Measurements from ENCODE around the gene SPOCK3. TPM values are rescaled to one million over a fixed set of nuclear protein-coding genes. Genes with fewer than 3 reads are reported as not detected.

The SPOCK3 gene
- total RNA-seq, 2 donors from 2014 or later, result not detected

DNA sequence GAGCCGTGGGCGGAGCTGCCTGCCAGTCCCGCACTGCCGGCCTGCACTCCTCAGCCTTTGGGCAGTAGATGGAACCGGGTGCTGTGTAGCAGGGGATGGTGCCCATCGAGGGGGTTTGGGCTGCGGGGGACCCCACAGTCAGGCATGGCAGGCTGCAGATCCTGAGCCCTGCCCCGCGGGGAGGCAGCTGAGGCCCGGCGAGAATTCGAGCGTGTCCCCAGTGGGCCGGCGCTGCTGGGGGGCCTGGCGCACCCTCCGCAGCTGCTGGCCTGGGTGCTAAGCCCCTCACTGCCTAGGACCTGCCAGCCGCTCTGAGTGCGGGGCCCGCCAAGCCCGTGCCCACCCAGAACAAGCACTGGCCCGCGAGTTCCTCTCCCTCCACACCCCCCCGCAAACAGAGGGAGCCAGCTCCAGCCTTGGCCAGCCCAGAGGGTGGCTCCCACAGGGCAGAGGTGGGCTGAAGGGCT, 391.5 kb downstream of the SPOCK3 start:
- no peak overlapping the region for H3K27ac Mint-ChIP-seq
- no peaks in the 10 kb centered on the region for H3K9me3 ChIP-seq (ENCODE audit: control insufficient read depth, low read length, poor library complexity, severe bottlenecking)
- H3K4me1 Mint-ChIP-seq, result no peaks in the 10 kb centered on the region
- ATAC-seq, result no peak
- no peak for DNase-seq
- no peaks in the 10 kb centered on the region for H3K36me3 Mint-ChIP-seq (ENCODE audit: low read depth)
- no peak overlapping the region for H3K4me3 Mint-ChIP-seq
- H3K27me3 Mint-ChIP-seq, result no peaks in the 10 kb centered on the region

DNA sequence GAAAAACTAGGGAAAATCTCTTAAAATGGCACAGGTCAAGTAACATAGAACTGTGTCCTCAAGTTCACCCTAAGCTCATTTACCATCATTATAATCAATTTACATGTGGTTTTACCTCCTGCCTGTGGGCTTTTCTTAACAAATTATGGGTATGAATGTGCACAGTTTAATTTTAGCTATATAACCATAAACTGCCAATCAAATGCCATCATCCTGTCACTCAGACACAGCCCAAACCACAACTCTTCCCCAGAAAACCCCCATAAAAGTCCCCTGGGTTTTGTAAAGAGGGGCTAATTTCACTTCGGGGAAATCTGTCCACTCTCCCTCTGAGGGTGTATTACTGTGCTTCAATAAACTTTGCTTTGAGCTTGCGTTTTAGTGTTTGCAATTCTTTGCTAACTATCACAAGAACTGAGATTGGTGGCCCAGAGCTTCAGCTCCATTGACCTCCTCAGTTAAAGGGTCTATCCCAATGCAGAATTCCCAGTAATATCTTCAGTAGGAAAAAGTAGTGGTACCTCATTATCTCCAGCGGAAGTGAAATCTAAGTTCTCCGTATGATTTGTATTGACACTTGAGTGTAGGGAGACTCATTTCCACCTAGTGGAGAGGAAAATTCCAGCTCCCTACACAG, 394.6 kb downstream of the SPOCK3 start:
- DNase-seq, result no peak
- no peaks in the 10 kb centered on the region for H3K9me3 ChIP-seq (ENCODE audit: control insufficient read depth, low read length, poor library complexity, severe bottlenecking)
- H3K4me1 Mint-ChIP-seq, result no peaks in the 10 kb centered on the region
- no peaks in the 10 kb centered on the region for H3K27me3 Mint-ChIP-seq
- H3K27ac Mint-ChIP-seq, result no peak overlapping the region
- ATAC-seq, result no peak
- H3K4me3 Mint-ChIP-seq, result no peak overlapping the region
- no peaks in the 10 kb centered on the region for H3K36me3 Mint-ChIP-seq (ENCODE audit: low read depth)

DNA sequence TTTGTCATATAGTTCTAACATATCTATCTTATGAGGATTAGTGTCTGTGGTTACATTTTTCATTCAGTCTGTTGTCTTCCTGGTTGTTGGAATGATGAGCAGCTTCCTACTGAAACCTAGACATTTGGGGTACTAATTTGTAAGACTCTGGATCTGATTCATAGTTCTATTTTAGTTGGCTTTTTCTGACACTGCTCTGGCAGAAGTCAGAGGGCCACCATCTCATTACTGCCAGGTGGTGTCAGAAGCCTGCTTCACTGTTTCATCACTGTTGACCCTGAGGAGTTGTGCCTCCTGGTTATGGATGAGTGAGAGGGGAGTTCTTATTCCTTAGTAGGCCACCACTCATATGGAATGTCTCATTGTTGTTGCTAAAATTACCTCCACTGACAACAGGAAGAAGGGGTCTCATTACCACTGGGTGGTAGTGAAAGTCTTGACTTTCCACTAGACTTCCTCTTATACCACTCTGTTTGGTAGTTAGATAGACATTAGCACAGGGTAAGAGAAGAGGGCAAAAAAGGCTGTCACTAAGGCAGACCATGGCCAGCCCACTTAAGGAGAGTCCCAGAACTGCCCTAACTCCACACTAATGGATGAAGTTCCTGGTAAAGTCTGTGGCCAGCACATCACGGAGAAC, 395.2 kb downstream of the SPOCK3 start:
- Mint-ChIP-seq H3K36me3 (ENCODE audit: low read depth) (no peaks in the 10 kb centered on the region), H3K4me3 (no peak overlapping the region), H3K4me1 (no peaks in the 10 kb centered on the region), H3K27ac (no peak overlapping the region), H3K27me3 (no peaks in the 10 kb centered on the region)
- no peaks in the 10 kb centered on the region for H3K9me3 ChIP-seq (ENCODE audit: control insufficient read depth, low read length, poor library complexity, severe bottlenecking)
- no peak for ATAC-seq
- no peak for DNase-seq

DNA sequence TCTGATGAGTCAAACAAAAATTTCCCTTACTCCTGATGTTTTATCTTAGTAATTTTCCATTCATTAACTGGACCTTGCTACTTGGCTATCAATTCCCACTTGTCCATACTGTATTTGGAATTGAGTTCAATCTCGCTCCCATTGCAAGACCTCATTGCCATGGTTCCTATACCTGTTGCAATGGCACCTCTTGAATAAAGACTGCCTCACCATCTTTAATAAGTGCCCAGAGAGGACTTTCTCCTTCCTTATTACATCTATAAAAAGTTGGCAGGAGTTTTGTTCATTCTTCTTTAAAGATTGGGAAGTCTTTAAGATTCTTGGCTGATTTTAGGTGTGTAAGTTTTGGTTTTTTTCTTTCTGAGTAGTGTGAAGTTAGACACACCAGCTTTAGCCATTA, 397.4 kb downstream of the SPOCK3 start:
- ATAC-seq (no peak), DNase-seq (no peak)
- Mint-ChIP-seq H3K36me3 (ENCODE audit: low read depth) (no peaks in the 10 kb centered on the region), H3K27ac (no peak overlapping the region), H3K4me1 (no peaks in the 10 kb centered on the region), H3K27me3 (no peaks in the 10 kb centered on the region), H3K4me3 (no peak overlapping the region)
- no peaks in the 10 kb centered on the region for H3K9me3 ChIP-seq (ENCODE audit: control insufficient read depth, low read length, poor library complexity, severe bottlenecking)

DNA sequence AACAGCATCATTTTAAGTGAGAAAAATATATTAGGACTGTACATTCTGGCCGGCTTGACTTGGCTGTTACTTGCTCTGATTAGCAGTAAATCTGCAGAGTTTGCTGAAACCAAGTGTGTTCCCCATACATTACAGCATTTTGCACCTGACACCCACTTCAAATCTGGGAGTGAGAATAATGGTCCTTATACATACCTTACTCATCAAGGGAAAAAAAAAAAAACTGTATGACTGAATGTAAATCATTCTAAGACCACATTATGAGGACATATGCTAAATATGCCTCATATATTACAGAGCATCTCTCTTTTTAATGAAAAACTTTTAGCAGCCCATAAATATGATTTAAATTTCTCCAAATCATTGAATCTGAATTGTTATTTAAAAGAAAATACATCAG, 406.7 kb downstream of the SPOCK3 start:
- no peak overlapping the region for H3K27ac Mint-ChIP-seq
- DNase-seq (no peak), ATAC-seq (no peak)
- H3K36me3 Mint-ChIP-seq (ENCODE audit: low read depth), result no peaks in the 10 kb centered on the region
- no peaks in the 10 kb centered on the region for H3K4me1 Mint-ChIP-seq
- no peak overlapping the region for H3K4me3 Mint-ChIP-seq
- H3K9me3 ChIP-seq (ENCODE audit: control insufficient read depth, low read length, poor library complexity, severe bottlenecking), result no peaks in the 10 kb centered on the region
- H3K27me3 Mint-ChIP-seq, result no peaks in the 10 kb centered on the region

DNA sequence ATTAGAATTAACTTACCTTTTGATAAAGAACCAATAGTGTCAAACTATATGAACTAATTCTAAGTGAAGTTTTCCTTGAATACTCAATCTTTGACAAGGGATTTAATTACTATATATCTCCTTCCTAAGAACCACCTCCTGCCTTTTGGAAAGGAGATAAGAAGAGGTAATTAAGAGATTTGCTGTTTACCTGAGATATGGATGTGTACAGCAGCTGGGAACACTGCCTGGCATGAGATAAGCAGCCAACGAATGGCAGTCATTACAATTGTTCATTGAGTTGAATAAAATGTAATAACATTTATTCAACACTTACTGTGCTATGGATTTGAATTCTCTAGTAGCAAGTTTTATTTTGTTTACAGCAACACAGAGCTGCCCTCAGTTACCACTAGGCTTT, 407.1 kb downstream of the SPOCK3 start:
- Mint-ChIP-seq H3K36me3 (ENCODE audit: low read depth) (no peaks in the 10 kb centered on the region), H3K27me3 (no peaks in the 10 kb centered on the region), H3K27ac (no peak overlapping the region), H3K4me3 (no peak overlapping the region), H3K4me1 (no peaks in the 10 kb centered on the region)
- ATAC-seq (no peak), DNase-seq (no peak)
- H3K9me3 ChIP-seq (ENCODE audit: control insufficient read depth, low read length, poor library complexity, severe bottlenecking), result no peaks in the 10 kb centered on the region

DNA sequence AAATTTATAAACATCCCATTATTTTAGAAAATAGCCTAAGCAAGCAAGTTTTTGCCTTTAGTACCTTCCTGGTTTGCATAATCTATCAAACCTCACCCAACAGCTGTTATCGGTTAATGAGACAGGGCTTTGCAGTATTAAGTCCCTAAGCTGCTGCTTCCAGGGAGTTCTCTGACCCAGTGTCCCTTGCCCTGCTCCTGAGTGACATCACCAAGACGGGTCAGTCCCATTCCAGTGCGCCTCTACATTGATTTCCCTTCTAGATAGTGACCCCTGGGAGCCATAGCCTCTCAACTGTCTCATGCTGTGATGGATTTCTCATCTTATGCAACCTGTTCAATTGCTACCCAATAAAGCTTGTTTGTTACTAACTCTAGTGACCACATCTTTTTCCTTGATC, 410.4 kb downstream of the SPOCK3 start:
- Mint-ChIP-seq H3K36me3 (ENCODE audit: low read depth) (no peaks in the 10 kb centered on the region), H3K27ac (no peak overlapping the region), H3K4me1 (no peaks in the 10 kb centered on the region), H3K27me3 (no peaks in the 10 kb centered on the region), H3K4me3 (no peak overlapping the region)
- ATAC-seq, result no peak
- H3K9me3 ChIP-seq (ENCODE audit: control insufficient read depth, low read length, poor library complexity, severe bottlenecking), result no peaks in the 10 kb centered on the region
- DNase-seq, result no peak

DNA sequence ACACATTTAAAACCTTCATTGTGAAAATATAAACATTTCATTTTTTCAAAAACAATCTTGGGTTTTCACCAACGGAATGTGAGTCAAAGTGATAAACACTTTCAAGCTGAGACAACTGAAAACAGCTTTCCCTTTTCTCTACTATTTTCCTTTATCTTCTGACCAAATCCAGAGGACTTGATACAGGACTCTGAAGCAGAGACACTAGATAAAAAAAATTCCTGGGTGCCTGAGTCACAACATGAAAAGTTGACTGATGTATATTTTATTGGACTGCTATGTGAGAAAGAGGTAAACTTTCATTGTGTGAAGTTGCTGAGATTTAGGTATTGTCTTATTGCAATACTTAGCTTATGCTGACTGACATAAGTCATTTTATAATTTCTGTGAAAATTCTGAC, 411.2 kb downstream of the SPOCK3 start:
- H3K27ac Mint-ChIP-seq, result no peak overlapping the region
- no peak for ATAC-seq
- H3K4me3 Mint-ChIP-seq, result no peak overlapping the region
- H3K9me3 ChIP-seq (ENCODE audit: control insufficient read depth, low read length, poor library complexity, severe bottlenecking), result no peaks in the 10 kb centered on the region
- H3K27me3 Mint-ChIP-seq, result no peaks in the 10 kb centered on the region
- no peaks in the 10 kb centered on the region for H3K36me3 Mint-ChIP-seq (ENCODE audit: low read depth)
- no peaks in the 10 kb centered on the region for H3K4me1 Mint-ChIP-seq
- DNase-seq, result no peak

DNA sequence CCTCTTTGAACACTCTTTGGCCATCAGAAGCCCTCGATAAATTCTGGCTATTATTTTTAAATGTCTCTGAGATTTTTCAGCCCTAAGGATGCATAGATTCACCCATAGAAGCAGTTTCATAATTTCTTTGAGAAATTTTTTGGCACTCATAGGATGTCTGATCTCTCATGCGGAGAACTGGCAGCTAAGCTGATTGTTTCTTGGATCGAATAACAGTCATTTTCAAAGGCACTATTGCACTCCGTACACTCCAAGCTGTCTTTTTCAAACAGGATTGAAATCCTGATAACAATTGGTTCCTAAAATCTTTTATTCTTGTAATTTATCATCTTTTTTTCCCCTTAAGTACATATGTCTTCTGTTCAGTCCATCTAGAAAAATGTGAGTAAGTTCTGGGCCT, 411.9 kb downstream of the SPOCK3 start:
- no peak overlapping the region for H3K4me3 Mint-ChIP-seq
- DNase-seq, result no peak
- no peaks in the 10 kb centered on the region for H3K4me1 Mint-ChIP-seq
- no peaks in the 10 kb centered on the region for H3K27me3 Mint-ChIP-seq
- no peak overlapping the region for H3K27ac Mint-ChIP-seq
- no peaks in the 10 kb centered on the region for H3K36me3 Mint-ChIP-seq (ENCODE audit: low read depth)
- H3K9me3 ChIP-seq (ENCODE audit: control insufficient read depth, low read length, poor library complexity, severe bottlenecking), result no peaks in the 10 kb centered on the region
- ATAC-seq, result no peak

DNA sequence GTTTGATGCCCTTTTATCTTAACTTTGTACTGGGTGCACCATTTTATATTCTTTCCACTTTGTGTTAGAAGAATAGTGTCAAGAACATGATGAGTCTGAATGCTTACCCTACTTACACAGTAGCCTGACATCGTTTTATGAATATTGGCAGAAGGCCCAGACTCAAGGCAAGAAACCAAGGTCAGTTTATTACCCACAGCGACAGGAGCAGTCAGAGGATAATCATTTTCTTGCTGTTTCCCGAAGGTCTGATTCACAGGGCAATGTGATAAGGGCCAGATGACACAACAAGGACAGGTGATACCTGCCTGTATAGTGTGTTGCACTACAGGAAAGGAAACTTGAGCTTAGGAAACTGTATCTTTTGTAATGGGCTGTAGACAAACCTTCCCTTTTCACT, 417.4 kb downstream of the SPOCK3 start:
- H3K4me3 Mint-ChIP-seq, result no peak overlapping the region
- H3K4me1 Mint-ChIP-seq, result no peaks in the 10 kb centered on the region

DNA sequence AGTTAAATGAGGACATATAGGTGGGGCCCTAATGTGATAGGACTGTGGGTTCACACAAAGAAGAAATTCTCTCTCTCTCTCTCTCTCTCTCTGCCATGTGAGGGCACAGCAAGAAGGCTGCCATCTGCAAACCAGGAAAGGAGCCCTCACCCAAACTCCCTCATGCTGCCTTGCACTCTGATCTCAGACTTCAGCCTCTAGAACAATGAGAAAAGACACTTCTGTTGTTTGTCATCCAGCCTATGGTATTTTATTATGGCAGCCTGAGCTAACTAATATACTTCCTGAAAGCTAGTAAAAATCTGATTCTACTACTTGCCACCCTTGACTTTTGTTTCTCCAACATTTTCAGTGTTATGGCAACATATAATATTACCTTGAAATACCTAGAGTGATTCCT, 425.9 kb downstream of the SPOCK3 start:
- Mint-ChIP-seq H3K27me3 (no peaks in the 10 kb centered on the region), H3K36me3 (ENCODE audit: low read depth) (no peaks in the 10 kb centered on the region), H3K4me3 (no peak overlapping the region), H3K27ac (no peak overlapping the region), H3K4me1 (no peaks in the 10 kb centered on the region)
- ATAC-seq (no peak), DNase-seq (no peak)
- no peaks in the 10 kb centered on the region for H3K9me3 ChIP-seq (ENCODE audit: control insufficient read depth, low read length, poor library complexity, severe bottlenecking)

More for the DNA sequence above, 417.4 kb downstream of the SPOCK3 start:
- ATAC-seq (no peak), DNase-seq (no peak)
- H3K36me3 Mint-ChIP-seq (ENCODE audit: low read depth), result no peaks in the 10 kb centered on the region
- no peaks in the 10 kb centered on the region for H3K27me3 Mint-ChIP-seq
- H3K27ac Mint-ChIP-seq, result no peak overlapping the region
- no peaks in the 10 kb centered on the region for H3K9me3 ChIP-seq (ENCODE audit: control insufficient read depth, low read length, poor library complexity, severe bottlenecking)

DNA sequence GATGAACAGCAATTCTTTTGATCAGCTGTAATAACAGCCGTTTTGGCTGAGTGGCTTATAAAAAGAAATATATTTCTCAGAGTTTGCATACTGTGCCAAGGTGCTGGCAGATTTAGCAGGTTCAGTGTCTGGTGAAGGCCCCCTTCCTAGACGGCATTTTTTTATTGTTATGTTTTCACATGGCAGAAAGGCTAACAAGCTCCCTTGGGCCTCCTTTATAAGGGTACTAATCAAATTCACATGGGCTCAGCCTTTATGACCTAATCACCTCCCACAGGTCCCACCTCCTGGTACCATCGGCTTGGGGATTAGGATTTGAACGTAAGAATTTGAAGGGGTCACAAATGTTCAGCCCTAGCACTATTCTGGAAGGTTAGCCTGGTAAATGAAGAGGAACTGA, 431.9 kb downstream of the SPOCK3 start:
- Mint-ChIP-seq H3K4me1 (no peaks in the 10 kb centered on the region), H3K4me3 (no peak overlapping the region), H3K27ac (no peak overlapping the region), H3K36me3 (ENCODE audit: low read depth) (no peaks in the 10 kb centered on the region), H3K27me3 (no peaks in the 10 kb centered on the region)
- DNase-seq, result no peak
- no peak for ATAC-seq
- no peaks in the 10 kb centered on the region for H3K9me3 ChIP-seq (ENCODE audit: control insufficient read depth, low read length, poor library complexity, severe bottlenecking)

DNA sequence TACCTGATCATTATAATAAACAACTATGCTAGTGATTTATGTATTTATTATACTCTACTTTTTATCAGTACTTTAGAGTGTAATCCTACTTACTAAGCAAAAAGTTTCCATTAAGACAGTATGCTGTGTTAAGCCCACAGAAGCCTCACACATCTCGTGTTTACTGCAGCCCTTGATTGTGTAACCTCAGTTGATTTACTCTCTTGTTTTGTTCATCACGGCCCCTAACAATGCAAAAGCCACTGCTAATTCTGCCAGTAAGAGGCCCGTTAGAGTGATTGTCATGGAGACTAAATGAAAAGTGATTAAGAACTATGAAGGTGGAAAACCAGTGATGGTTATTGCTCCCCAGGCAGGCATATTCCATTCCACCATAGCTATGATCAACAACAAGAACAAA, 436.2 kb downstream of the SPOCK3 start:
- no peaks in the 10 kb centered on the region for H3K36me3 Mint-ChIP-seq (ENCODE audit: low read depth)
- no peak for DNase-seq
- no peak for ATAC-seq
- H3K27ac Mint-ChIP-seq, result no peak overlapping the region
- no peaks in the 10 kb centered on the region for H3K9me3 ChIP-seq (ENCODE audit: control insufficient read depth, low read length, poor library complexity, severe bottlenecking)
- no peaks in the 10 kb centered on the region for H3K27me3 Mint-ChIP-seq
- H3K4me3 Mint-ChIP-seq, result no peak overlapping the region
- H3K4me1 Mint-ChIP-seq, result no peaks in the 10 kb centered on the region

DNA sequence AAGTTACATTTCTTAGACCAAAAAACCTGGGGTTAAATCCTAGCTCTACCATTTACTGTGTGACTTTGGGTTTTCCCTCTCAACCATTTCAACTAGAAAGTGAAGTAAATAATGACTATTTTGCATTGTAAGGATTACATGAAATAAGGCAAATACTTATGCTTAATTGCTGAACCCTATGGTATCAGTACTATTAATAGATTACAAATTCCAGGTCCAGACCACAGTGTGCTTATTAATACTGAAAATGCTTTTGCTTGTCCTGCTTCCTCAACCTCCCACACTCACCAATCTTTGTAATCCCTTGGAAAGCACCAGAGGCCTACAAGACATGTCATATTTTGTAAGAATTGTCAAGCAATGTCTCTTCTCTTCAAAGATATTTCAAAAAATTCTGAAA, 456.5 kb downstream of the SPOCK3 start:
- Mint-ChIP-seq H3K27ac (no peak overlapping the region), H3K36me3 (ENCODE audit: low read depth) (no peaks in the 10 kb centered on the region), H3K4me3 (no peak overlapping the region), H3K27me3 (no peaks in the 10 kb centered on the region), H3K4me1 (no peaks in the 10 kb centered on the region)
- ATAC-seq, result no peak
- DNase-seq, result no peak
- H3K9me3 ChIP-seq (ENCODE audit: control insufficient read depth, low read length, poor library complexity, severe bottlenecking), result no peaks in the 10 kb centered on the region
